HepG2 (cell line): ENCODE data around the gene RAB17. TPM values are rescaled to one million over a fixed set of nuclear protein-coding genes. Genes with fewer than 3 reads are reported as not detected.

Source experiments
- HNF4G ChIP-seq, 2 experiments: sonication (generic) in 1 of 2; formaldehyde crosslinking in 1 of 2; IDR thresholded peaks; 2 replicates each; pipeline versions ENCODE4 v1.4.0 to v1.6.1; 2011 to 2020; ENCODE audit warnings: borderline replicate concordance in 2 of 2, low read depth in 2 of 2, mild to moderate bottlenecking in 2 of 2, low read length in 1 of 2, missing genetic modification reagents in 1 of 2, moderate library complexity in 1 of 2
- MAZ ChIP-seq, 2 experiments: sonication (generic) in 1 of 2; formaldehyde crosslinking in 1 of 2; IDR thresholded peaks; 2 replicates each; pipeline versions ENCODE4 v1.5.0 to v1.6.1; 2012 to 2020; ENCODE audit warnings: low read depth in 2 of 2, mild to moderate bottlenecking in 2 of 2, borderline replicate concordance in 1 of 2, improper control_type of control experiment in 1 of 2, low read length in 1 of 2, missing genetic modification reagents in 1 of 2, moderate library complexity in 1 of 2
- MED8 ChIP-seq: sonication (generic); formaldehyde crosslinking; IDR thresholded peaks from 2 replicates; pipeline ENCODE4 v1.8.1; 2023; ENCODE audit warnings: mild to moderate bottlenecking, missing genetic modification reagents; ENCODE audit not compliant: insufficient replicate concordance
- MEIS2 ChIP-seq: sonication (generic); formaldehyde crosslinking; IDR thresholded peaks from 2 replicates; pipeline ENCODE4 v1.9.0; 2021; ENCODE audit warnings: mild to moderate bottlenecking, missing genetic modification reagents
- MYC ChIP-seq: sonication (generic); formaldehyde crosslinking; IDR thresholded peaks from 2 replicates; pipeline ENCODE4 v1.9.0; 2021; ENCODE audit warnings: missing genetic modification reagents, borderline replicate concordance
- NCOA2 ChIP-seq: sonication (generic); formaldehyde crosslinking; IDR thresholded peaks from 2 replicates; pipeline ENCODE4 v1.8.0; 2022; ENCODE audit warnings: inconsistent platforms
- PAXIP1 ChIP-seq: sonication (generic); formaldehyde crosslinking; conservative IDR thresholded peaks from 2 replicates; pipeline ENCODE4 v1.4.0; 2020; ENCODE audit warnings: mild to moderate bottlenecking, missing genetic modification reagents, moderate library complexity
- SNAPC4 ChIP-seq: sonication (generic); formaldehyde crosslinking; IDR thresholded peaks from 2 replicates; pipeline ENCODE4 v1.4.0; 2020; ENCODE audit warnings: mild to moderate bottlenecking, missing genetic modification reagents
- TBL1XR1 ChIP-seq: fragments of 150-350 bp; IDR thresholded peaks from 2 replicates; pipeline ENCODE4 v1.6.1; 2014; ENCODE audit warnings: borderline replicate concordance, low read length; ENCODE audit not compliant: partially characterized antibody
- TSC22D2 ChIP-seq: sonication (generic); formaldehyde crosslinking; IDR thresholded peaks from 2 replicates; pipeline ENCODE4 v1.5.1; 2020; ENCODE audit warnings: missing genetic modification reagents, mild to moderate bottlenecking, borderline replicate concordance
- ZBTB34 ChIP-seq: sonication (generic); formaldehyde crosslinking; IDR thresholded peaks from 2 replicates; pipeline ENCODE4 v1.8.0; 2022; ENCODE audit warnings: mild to moderate bottlenecking, missing genetic modification reagents
- ZNF652 ChIP-seq: IDR thresholded peaks from 2 replicates; pipeline ENCODE4 v1.6.1; 2016; ENCODE audit warnings: low read depth, borderline replicate concordance
- ZNF816 ChIP-seq: sonication (generic); formaldehyde crosslinking; IDR thresholded peaks from 2 replicates; pipeline ENCODE4 v1.8.0; 2022; ENCODE audit warnings: missing genetic modification reagents, mild to moderate bottlenecking, borderline replicate concordance
- ZZZ3 ChIP-seq: sonication (generic); formaldehyde crosslinking; IDR thresholded peaks from 2 replicates; pipeline ENCODE4 v1.4.0; 2020; ENCODE audit warnings: missing genetic modification reagents, mild to moderate bottlenecking, borderline replicate concordance
- polyA plus RNA-seq, 8 experiments: library from polyadenylated mRNA; depleted of rRNA in 3 of 8; stranded (reverse) in 7 of 8; unstranded in 1 of 8; fragments of >200 nt; fragmentation: Illumina TruSeq in 4 of 8; extraction: Trizol in 4 of 8; gene quantifications; 2 replicates each; pipeline versions ENCODE4 v1.2.1 to v1.2.3, GENCODE V29; 2011 to 2016; ENCODE audit warnings: low read depth in 4 of 8, missing spikeins in 1 of 8, mixed read lengths in 1 of 8; ENCODE audit not compliant: insufficient read depth in 1 of 8
- total RNA-seq, 5 experiments: library from RNA; depleted of rRNA; stranded (reverse); fragments of >200 nt; fragmentation: Illumina TruSeq; extraction: Trizol; gene quantifications; 2 replicates each; pipeline ENCODE4 v1.2.3, GENCODE V29; 2016; ENCODE audit warnings: low read depth in 1 of 5

The RAB17 gene
- total and polyA plus RNA-seq, 2 of the 13 experiments (the other 11 are each of a cell fraction or from before 2014, with no cell fraction given), result 68.0 to 124 TPM

GRCh38 chr2:237601453-237602116, 11.1 kb upstream of the RAB17 start (continued):
- TF ChIP-seq HNF4G (IDR thresholded peaks at IDR 0.05; ENCODE audit: borderline replicate concordance, low read depth, low read length) (peak; percentile 63), HNF4G (CRISPR knock-in tag; IDR thresholded peaks at IDR 0.05; ENCODE audit: borderline replicate concordance, low read depth) (no peak), ZNF816 (CRISPR knock-in tag) (no peak), ZBTB34 (CRISPR knock-in tag) (peak; percentile 98), MAZ (IDR thresholded peaks at IDR 0.05; ENCODE audit: borderline replicate concordance, low read depth, low read length) (no peak), MAZ (CRISPR knock-in tag; IDR thresholded peaks at IDR 0.05; ENCODE audit: low read depth) (no peak; the same call in 1 of the 2 replicates), NCOA2 (peak; percentile 65; the same call in 1 of the 2 replicates), ZNF652 (CRISPR knock-in tag) (no peak), ZZZ3 (CRISPR knock-in tag) (no peak), MYC (CRISPR knock-in tag) (peak; percentile 56; the same call in 1 of the 2 replicates), PAXIP1 (CRISPR knock-in tag) (peak; percentile 92), MED8 (CRISPR knock-in tag) (peak; percentile 55), TBL1XR1 (no peak), SNAPC4 (CRISPR knock-in tag) (peak; percentile 76; the same call in 1 of the 2 replicates), TSC22D2 (peak; percentile 84; the same call in 1 of the 2 replicates), MEIS2 (CRISPR knock-in tag) (peak; percentile 33; the same call in 1 of the 2 replicates)
